Stimulated activated CD4-positive, alpha-beta T cell treated with anti-CD3 and anti-CD28 coated beads, Interleukin-4, amount 100 ng/mL, for 24 hours (primary cell): ENCODE data around the gene CD209.
"Not testable (repeated sequence)": the region's sequence is repeated elsewhere in the genome, so short reads cannot be mapped to it uniquely, and the experiment has no call there.

Experiments
- DNase-seq: peaks from one replicate; pipeline ENCODE4 v3.0.0-alpha.2; 2020

The CD209 gene

DNA sequence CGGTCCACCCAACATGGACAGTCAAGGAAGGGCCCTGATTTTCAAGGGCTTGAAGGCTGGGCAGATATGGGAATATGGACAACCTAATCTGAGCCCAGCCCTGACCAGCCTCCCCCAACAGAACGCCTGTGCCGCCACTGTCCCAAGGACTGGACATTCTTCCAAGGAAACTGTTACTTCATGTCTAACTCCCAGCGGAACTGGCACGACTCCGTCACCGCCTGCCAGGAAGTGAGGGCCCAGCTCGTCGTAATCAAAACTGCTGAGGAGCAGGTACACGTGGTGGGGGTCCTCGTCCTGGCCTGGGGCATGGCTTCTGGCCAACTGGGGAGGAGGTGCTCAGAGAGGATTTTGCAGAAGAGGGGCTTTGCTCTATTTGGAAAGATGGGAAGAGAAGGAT lies 19.2 kb upstream of the CD209 start:
- no peak for DNase-seq

DNA sequence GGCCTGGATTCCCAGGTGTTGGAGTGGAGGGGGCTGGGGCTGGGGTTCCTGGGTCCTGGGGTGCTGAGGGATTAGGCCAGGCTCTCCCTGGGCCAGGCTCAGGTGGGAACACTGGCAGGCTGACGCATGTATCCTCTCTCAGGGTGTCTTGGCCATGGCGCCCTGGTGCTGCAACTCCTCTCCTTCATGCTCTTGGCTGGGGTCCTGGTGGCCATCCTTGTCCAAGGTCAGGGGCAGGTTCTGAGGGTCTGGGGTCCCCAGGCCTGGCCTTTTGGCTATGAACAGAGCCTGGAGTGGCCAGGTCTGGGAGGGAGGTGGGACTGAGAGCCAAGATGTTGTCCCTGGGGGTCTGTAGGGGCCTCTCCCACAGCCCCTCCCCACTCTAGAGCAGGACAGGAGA lies 17.7 kb upstream of the CD209 start:
- not testable (repeated sequence) for DNase-seq

DNA sequence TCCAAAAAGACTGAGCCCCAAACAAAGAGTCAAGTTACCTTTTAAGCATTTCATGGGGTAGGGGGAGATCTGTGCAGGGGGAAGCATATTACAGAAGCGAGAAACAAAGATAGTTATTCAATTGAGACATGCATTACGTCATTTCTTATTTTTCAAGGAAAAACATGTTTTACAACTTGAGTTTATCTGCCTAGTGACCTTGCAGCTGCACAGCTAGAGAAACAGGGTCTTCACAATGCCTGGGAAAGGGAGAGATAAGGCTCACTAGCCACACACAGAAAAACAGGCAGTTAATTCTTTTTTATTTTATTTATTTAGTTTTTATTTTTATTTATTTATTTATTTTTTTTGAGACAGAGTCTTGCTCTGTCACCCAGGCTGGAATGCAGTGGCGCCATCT lies 16.8 kb upstream of the CD209 start:
- not testable (repeated sequence) for DNase-seq

DNA sequence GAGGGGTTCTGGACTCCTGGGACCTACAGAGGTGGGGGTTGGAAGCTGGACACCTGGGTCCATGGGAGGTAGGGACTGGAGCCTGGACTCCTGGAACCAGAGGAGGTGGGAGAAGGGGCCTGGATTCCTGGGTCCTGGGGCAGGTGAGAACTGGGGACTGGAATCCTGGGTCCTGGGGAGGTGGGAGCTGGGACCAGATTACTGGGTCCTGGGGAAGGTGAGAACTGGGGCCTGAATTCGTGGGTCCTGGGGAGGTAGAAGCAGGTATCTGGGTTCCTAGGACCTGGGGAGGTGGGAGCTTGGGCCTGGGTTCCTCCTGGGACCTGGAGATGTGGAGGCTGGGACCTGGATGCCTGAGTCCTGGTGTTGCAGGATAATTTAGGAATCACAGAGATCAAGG lies 16.4 kb upstream of the CD209 start:
- DNase-seq = no peak

DNA sequence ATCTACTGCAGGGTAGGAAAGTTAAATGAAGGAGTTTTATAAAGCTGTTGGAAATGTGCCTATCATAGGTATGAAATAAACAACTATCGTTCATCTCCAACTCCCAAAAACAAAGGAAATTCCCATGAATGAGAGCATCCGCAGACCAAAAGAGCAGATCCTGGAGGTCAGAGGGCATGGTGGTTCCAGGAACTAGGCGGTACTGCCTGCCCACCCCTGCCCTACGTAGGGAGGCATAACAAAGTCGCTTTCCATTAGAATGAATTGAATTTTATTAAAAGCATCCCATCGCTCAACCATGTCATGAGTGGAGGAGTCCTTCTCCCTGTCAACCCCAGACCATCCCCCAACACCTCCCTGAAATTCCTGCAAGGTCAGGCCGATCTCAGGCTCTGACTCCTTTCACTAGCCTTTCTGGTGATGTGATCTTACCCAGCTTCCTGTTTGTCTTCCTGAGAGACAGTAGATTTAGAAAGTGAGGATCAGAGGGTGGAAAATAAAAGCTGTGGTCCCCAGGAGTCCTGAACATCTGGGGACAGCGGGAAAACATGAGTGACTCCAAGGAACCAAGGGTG lies 15.5 kb upstream of the CD209 start, which contains the start of gene CLEC4M:
TSS of gene CLEC4M (plus strand) at position 525 of the 575 bp plus-strand sequence. CDS start at position 549, 24 bp downstream.
- no peak for DNase-seq

DNA sequence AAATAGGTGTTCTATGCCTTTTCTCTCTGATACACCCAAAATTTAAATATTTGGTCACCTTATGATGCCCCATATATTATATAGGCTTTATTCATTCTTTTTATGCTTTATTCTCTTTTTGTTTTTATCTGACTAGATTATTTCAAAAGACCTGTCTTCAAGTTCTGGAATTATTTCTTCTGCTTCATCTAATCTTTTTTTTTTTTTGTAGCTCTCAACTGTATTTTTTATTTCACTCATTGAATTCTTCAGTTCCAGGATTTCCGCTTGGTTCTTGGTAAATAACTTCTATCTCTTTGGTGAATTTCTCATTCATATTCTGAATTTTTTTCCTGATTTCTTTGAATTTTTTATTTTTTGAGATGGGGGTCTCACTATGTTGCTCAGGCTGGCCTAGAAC lies 11.8 kb upstream of the CD209 start:
- no peak for DNase-seq

DNA sequence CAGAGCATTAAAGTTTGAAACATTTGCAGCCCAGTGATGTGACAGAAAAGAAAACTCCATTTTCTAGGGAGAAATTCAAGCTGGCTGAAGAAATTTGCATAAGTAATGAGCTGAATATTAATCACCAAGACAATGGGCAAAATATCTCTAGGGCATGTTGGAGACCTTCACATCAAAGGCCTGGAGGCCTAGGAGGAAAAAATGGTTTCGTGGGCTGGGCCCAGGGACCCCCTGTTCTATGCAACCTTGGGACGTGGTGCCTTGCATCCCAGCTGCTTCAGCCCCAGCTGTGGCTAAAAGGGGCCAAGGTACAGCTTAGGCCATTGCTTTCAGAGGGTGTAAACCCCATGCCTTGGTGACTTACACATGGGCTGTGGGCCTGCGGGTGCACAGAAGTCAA lies 10.0 kb upstream of the CD209 start:
- DNase-seq = no peak

DNA sequence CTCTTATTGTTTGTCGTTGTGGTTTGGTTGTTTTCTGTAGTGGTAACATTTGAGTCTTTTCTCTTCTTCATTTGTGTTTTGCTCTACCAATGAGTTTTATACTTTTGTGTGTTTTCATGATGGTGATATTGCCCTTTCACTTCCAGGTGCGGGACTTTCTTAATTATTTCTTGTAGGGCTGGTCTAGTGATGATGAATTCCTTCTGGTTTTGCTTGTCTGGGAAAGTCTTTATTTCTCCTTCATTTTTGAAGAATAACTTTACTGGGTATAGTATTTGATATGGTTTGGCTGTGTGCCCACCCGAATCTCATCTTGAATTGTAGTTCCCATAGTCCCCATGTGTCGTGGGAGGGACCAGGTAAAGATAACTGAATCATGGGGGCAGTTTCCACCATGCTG lies 8.9 kb upstream of the CD209 start:
- no peak for DNase-seq

DNA sequence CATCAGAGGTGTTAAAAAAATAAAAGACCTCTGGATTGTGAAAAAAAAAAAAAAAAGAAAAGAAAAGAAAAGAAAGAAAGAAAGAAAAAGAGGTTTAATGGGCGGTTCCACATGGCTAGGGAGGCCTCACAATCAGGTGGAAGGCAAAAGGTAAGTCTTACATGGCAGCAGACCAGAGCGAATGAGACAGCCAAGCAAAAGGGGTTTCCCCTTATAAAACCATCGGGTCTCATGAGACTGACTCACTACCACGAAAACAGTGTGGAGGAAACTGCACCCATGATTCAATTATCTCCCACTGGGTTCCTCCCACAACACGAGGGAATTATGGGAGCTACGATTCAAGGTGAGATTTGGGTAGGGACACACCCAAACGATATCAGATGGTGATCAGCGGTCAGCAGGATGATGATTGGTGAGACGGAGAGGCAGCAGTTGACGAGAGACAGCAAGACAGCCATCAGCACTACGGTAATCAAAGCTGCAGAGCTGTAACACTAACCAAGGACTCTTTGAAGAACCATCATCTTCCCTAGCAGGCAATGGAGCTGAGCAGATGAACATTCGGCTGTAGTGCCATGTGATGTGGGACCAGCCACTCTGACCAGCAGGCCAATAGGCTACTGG lies 3.9 kb upstream of the CD209 start:
- peak; percentile 73 for DNase-seq

DNA sequence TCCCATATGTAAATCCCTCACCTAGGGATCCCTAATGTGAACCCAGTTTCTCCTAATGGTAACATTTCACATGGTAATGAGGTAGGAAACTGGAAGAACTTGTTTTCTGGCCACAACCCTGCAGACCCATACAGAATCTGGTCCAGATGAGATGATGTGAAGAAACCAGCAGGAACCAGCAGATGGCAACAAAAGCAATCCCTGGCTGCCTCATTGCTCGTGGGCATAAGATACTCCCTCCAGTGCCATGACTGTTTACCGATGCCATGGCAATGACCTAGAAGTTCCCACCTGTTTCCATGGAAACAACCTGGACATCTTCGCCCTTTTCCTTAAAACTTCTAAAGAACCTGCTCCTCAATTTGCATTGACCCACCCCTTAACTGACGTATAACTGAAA lies 1.4 kb upstream of the CD209 start:
- DNase-seq = no peak

DNA sequence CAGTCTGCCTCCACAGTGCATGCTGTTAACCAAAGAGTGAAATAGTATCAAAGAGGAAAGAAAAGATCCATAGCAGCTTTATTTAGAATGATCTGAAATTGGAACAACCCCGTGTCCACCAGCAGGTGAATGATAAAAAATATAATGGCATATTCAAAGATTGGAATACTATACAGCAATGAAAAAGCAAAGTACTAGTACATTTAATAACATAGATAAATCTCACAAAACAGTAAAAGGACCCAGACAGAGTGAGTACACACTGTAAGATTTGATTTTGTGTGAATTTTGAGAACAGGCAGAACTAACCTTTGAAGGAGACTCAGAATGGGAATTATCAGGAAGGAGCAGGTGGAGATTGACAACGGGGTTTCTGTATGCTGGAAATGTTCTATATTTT lies 837 bp upstream of the CD209 start:
- DNase-seq = no peak

DNA sequence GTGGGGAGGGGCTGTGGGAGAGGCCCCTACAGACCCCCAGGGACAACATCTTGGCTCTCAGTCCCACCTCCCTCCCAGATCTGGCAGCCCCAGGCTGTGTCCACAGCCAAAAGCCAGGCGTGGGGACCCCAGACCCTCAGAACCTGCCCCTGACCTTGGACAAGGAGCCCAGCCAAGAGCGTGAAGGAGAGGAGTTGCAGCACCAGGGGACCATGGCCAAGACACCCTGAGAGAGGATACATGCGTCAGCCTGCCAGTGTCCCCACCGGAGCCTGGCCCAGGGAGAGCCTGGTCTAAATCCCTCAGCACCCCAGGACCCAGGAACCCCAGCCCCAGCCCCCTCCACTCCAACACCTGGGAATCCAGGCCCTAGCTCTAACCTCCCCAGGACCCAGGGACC lies 1.0 kb downstream of the CD209 start:
- not testable (repeated sequence) for DNase-seq

DNA sequence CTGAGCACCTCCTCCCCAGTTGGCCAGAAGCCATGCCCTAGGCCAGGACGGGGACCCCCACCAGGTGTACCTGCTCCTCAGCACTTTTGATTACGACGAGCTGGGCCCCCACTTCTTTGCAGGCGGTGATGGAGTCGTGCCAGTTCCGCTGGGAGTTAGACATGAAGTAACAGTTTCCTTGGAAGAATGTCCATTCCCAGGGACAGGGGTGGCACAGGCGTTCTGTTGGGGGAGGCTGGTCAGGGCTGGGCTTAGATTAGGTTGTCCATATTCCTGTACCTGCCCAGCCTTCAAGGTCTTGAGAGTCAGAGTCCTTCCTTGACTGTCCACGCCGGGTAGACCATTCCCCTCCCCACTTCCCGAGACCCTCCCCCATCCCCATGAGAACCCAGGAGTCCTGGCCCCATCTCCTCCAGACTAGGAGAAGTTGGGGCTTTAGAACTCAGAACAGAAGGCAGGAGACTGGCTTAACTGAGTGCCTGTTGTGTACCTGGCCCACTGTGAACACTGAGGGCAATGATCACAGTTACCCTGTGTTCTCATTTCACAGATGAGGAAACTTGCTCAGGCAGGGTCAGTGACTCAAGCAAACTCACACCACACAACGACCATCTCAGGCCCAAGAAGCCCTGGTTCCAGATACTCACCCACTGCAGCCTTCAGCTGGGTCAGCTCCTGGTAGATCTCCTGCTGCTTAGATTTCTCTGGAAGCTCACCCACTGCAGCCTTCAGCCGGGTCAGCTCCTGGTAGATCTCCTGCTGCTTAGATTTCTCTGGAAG lies 2.3 kb downstream of the CD209 start:
- DNase-seq = no peak

DNA sequence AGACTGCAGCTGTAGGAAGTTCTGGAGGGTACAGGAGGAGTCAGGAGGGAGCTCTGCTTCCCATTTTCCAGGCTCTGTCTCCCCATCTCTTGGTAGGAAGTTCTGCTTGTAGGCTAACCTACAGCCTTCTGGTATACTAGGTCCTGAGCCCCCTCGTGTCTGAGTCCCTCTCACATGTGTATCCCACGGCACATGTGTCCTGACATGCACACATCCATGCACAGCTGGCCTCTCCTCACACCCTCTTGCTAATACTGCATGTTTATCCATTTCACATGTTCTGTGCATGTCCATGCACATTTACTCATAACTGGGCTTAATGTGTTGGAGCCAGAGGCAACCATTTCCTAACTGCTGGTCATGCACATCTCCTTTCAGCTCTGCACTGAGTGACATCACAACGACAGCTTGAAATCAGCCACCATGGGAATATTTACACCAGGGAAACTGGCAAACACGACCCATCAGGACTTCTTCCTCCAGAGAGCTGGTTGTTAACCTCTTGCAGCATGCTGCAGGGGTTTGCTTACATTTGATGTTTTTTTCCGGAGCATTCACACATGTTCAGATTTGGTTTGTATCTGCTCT lies 3.0 kb downstream of the CD209 start:
- no peak for DNase-seq

DNA sequence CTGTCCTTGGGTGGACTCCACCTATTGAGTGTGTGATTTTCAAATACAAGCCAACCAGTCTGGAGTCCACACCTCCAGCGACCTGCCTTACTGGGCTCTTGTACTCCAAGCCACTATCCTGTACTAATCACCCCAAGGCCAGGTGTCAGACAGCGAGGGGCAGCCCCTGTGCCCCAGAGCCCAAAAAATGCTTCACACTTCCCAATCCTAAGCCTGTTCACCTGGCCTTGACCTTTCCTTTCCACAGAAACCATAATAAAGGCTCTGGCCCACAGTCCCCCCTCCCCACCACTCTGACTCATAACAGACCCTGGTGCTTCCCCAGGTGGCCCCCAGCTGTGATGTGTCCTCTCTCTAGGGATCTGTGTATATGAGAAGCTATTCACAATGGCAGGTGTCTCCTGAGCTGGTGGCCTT lies 3.9 kb downstream of the CD209 start:
- no peak for DNase-seq

DNA sequence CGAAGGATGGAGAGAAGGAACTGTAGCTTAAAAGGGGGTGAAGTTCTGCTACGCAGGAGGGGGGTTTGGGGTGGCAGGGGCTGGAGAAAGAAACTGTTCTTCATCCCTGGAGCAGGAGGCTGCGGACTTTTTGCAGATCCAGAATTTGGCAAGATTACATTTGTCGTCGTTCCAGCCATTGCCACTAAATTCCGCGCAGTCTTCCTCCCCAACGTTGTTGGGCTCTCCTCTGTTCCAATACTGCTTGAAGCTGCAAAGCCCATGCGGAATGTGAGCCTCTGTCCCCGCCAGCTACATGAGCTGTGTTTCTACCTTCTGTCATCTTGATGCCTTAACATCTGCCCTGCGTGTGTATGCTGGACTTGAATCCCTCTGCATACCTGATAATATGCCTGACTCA lies 4.3 kb downstream of the CD209 start:
- no peak for DNase-seq

DNA sequence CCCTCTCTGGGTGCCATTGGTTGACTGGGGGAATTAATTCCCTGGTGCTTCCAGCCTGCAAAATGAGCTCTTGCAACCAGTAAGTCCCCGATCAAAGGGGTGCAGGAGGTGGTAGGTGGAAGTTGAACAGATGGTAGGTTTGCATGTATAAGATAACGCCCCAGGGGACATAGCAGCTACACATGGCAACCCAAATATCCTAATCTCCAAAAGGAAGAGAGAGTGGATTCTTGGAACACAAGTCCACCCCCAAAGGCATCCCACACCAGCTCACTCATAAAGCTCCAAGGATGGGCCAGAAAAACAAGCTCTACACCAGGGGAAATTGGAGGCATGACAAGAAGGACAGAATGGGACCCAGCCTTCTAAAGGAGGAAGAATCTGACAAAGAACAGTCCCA lies 4.8 kb downstream of the CD209 start:
- DNase-seq = no peak

DNA sequence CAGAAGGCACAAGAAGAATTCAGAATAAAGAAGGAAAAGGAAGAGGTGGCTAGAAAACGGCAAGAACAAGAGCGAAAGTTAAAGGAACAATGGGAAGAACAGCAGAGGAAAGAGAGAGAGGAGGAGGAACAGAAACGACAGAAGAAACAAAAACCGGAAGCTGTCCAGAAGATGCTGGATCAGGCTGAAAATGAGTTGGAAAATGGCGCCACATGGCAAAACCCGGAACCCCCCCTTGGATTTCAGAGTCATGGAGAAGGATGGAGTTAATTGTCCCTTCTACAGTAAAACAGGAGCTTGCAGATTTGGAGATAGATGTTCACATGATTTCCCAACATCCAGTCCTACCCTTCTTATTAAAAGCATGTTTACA lies 6.7 kb downstream of the CD209 start:
- no peak for DNase-seq

DNA sequence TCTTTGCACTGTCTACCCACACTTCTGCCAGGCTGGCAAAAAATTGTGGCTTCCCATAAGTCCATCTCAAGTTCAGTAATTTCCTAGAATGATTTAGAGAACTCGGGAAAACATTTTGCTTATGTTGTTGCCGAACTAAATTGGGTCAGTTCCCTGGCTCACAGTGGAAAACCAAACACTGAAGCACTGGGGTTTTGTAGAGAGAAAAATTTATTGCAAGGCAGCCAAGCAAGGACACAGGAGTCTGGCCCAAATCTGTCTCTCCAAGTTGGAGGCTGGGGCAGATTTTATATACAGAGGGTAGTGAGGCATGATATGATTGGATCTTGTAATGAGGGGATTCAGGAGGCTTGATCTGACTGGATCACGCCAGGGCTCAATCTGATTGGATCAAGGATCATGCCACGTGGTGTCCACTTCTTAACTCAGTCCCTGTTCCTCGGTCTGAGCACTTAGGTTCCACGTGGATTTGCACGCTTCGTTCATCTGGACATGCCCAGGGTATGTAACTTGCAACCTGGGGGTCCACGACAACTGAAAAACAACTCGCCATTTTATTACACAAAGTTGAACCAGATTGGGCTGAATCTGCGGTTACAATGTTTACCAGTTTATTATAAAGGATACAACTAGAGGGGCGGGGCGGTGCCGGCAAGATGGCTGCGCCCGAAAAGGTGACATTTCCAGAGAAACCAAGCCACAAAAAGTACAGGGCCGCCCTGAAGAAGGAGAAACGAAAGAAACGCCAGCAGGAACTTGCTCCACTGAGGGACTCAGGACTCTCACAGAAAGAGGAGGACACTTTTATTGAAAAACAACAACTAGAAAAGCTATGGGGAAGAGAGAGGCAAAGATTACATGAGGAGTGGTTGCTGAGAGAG lies 7.3 kb downstream of the CD209 start:
- DNase-seq = no peak

DNA sequence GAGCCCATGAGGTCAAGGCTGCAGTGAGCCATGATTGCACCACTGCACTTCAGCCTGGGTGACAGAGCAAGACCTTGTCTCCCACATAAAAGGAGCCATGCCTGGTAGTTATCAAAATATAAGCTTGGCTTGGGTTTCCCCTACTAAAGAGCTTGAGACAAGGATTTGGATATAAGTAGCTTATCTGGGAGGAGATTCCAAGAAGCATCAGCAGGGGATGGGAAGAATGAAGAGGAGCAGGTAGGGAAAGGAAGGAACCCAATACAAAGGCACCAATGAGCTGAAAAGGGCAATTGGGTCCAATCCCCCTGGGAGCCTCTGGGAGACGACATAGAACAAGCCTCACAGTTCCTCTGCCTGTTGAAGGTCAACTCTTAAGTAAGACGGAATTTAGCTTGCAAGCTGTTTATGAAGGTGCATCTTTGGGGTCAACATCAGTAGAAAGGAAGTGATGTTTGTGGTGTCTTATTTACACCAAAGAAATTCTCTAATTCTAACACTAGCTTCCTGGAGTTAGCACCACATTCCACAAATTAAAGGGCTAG lies 8.1 kb downstream of the CD209 start:
- no peak for DNase-seq

DNA sequence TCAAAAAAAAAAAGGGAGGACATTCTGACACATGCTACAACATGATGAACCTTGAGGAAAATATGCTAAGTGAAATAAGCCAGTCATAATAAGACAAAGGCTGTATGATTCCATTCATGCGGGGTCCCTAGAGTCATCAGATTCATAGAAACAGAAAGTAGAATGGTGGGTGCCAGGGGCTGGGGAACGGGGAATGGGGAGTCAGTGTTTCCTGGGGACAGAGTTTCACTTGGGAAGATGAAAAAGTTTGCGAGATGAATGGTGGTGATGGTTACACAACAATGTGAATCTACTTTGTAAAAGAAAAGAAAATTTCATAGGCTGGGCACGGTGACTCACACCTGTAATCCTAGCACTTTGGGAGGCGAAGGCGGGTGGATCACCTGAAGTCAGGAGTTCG lies 9.3 kb downstream of the CD209 start:
- peak; percentile 65 for DNase-seq

DNA sequence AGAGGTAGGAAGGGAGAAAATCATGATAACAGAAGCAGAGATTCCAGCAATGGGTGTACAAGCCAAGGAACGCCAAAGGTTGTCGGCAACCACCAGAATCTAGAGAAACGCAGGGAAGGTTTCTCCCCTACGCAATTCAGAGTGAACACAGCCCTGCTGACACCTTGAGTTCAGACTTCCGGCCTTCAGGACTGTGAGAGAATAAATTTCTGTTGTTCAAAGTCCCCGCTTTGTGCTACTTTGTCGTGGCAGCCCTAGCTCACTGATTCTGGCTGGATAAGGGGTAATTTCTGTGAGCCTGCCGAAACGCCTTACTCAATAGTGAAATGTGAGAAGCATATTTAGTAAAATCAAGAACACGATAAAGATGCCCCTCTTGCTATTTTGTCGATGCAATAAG lies 10.1 kb downstream of the CD209 start:
- no peak for DNase-seq

DNA sequence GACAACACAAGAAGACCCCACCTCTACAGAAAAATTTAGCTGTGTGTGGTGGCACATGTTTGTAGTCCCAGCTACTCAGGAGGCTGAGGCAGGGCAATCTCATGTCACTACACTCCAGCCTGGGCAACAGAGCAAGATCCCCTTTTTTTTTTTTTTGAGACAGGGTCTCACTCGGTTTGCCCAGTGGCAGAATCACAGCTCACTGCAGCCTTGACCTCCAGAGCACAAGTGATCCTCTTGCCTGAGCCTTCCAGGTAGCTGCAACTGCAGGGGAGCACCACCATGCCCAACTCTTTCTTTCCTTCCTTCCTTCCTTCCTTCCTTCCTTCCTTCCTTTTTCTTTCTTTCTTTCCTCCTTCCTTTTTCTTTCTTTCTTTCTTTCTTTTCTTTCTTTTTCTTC lies 11.2 kb downstream of the CD209 start:
- DNase-seq = no peak
